PC-3 (cell line): ENCODE results near the gene DLST.

ENCODE experiments used
- CTCF ChIP-seq: fragments of 300-600 bp; sonication (generic); conservative IDR thresholded peaks from 2 replicates; pipeline ENCODE4 v1.5.1; 2017; ENCODE audit warnings: antibody characterized with exemption, low read depth, mild to moderate bottlenecking, low read length
- EZH2 ChIP-seq: fragments of 300-600 bp; sonication (generic); IDR thresholded peaks from one replicate; pipeline ENCODE4 v1.6.1; 2017; ENCODE audit warnings: antibody characterized with exemption, mild to moderate bottlenecking, low read length; ENCODE audit not compliant: unreplicated experiment
- EZH2phosphoT487 ChIP-seq: fragments of 300-600 bp; sonication (generic); IDR thresholded peaks from 2 replicates; pipeline ENCODE4 v1.6.1; 2018; ENCODE audit warnings: mild to moderate bottlenecking, antibody characterized with exemption, low read length, borderline replicate concordance

GRCh38 chr14:74920281-74920680, 38.6 kb downstream of the DLST start:
- no peak for TF ChIP-seq CTCF
- no peak for TF ChIP-seq EZH2
- no peak for TF ChIP-seq EZH2phosphoT487
